ENCODE measurements around the gene CRYM.

DNA sequence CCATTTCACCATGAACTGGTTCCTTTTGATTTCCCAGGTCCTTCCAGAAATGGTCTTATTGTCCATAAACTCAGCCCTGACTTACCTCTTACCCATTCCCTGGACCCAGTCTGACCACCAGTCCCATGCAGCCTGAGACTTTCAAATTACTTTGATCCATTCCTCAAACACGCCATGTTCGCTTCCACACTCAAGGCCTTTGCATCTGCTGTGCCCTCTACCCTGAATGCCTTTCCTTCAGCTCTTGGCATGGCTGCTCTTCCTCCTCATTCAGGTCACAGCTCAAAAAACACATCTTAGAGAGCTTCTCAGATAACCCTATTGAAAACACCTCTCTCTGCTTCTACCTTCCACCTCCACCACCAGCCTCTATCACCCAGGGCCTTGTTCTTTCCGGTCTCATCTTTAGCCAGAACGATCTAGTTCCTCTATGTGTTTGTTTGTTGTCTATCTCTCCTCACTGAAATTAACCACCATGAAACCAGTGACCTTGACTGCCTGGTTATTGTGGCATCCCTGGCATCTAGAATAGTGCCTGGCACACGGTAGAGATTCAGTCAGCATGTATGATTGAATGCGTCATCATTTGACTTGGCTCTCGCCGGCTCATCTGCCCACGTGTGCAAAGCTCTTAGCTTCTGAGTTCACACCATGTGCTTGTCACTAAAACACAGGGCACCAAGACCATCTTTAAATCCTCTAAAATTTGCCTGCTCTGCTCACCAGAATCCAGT, 12.8 kb downstream of the CRYM start:
- TF ChIP-seq, protein P1, sequence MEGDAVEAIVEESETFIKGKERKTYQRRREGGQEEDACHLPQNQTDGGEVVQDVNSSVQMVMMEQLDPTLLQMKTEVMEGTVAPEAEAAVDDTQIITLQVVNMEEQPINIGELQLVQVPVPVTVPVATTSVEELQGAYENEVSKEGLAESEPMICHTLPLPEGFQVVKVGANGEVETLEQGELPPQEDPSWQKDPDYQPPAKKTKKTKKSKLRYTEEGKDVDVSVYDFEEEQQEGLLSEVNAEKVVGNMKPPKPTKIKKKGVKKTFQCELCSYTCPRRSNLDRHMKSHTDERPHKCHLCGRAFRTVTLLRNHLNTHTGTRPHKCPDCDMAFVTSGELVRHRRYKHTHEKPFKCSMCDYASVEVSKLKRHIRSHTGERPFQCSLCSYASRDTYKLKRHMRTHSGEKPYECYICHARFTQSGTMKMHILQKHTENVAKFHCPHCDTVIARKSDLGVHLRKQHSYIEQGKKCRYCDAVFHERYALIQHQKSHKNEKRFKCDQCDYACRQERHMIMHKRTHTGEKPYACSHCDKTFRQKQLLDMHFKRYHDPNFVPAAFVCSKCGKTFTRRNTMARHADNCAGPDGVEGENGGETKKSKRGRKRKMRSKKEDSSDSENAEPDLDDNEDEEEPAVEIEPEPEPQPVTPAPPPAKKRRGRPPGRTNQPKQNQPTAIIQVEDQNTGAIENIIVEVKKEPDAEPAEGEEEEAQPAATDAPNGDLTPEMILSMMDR (IDR thresholded peaks at IDR 0.05; ENCODE audit: insufficient read depth, low read length, poor library complexity, severe bottlenecking) = no peak
- no peak for TF ChIP-seq EZH2phosphoT487 (conservative IDR thresholded peaks at IDR 0.05; ENCODE audit: low read length)
